Lower lobe of right lung (tissue), 2 donors: ENCODE measurements around the gene DCAF15. TPM values are rescaled to one million over a fixed set of nuclear protein-coding genes. Genes with fewer than 3 reads are reported as not detected.
A peak's percentile ranks its signal among the peaks of the same experiment; 100 is the strongest.

Source experiments
- ATAC-seq, 2 donors: fragments of 200-7000 bp; cut with Tn5 transposase; one replicate each; pipeline ENCODE4 v1.9.1; 2020 to 2022; ENCODE audit warnings: mild to moderate bottlenecking in 2 of 2, moderate library complexity in 2 of 2
- DNase-seq: peaks from one replicate; pipeline ENCODE4 v3.0.0-alpha.2; 2020
- H3K27ac ChIP-seq: fragments of 200-600 bp; one replicate; pipeline ENCODE4 v1.8.0; 2022
- H3K27me3 ChIP-seq: fragments of 200-600 bp; one replicate; pipeline ENCODE4 v1.8.0; 2022; ENCODE audit warnings: low read depth
- H3K36me3 ChIP-seq: fragments of 200-600 bp; one replicate; pipeline ENCODE4 v1.8.0; 2022; ENCODE audit warnings: mild to moderate bottlenecking
- H3K4me1 ChIP-seq: fragments of 200-600 bp; one replicate; pipeline ENCODE4 v1.8.0; 2022
- H3K4me3 ChIP-seq: fragments of 200-600 bp; one replicate; pipeline ENCODE4 v1.8.0; 2022; ENCODE audit warnings: mild to moderate bottlenecking
- H3K9me3 ChIP-seq: fragments of 200-600 bp; one replicate; pipeline ENCODE4 v1.8.0; 2022
- intact Hi-C: fragments of 100-400 bp; cut with DNase I; formaldehyde crosslinking; loops from one replicate; pipeline ENCODE4 v1.11.0; 2022
- total RNA-seq: library from RNA; stranded (reverse); fragmentation: NEBNext Ultra II Directional; extraction: Animal tissue kit (Norgen Biotek cat#: 25700); gene quantifications from one replicate; pipeline ENCODE4 v1.2.1, GENCODE V29; 2021
- TF ChIP-seq, protein P1 (sequence below): fragments of 200-600 bp; IDR thresholded peaks from one replicate; pipeline ENCODE4 v1.8.0; 2022; ENCODE audit warnings: antibody characterized with exemption, mild to moderate bottlenecking
- donor health status: DM: no; HTN: yes; CAD: no; lungs with severe emphysema.

Gene DCAF15
- total RNA-seq, 1 donor from 2014 or later = 28.4 TPM

DNA sequence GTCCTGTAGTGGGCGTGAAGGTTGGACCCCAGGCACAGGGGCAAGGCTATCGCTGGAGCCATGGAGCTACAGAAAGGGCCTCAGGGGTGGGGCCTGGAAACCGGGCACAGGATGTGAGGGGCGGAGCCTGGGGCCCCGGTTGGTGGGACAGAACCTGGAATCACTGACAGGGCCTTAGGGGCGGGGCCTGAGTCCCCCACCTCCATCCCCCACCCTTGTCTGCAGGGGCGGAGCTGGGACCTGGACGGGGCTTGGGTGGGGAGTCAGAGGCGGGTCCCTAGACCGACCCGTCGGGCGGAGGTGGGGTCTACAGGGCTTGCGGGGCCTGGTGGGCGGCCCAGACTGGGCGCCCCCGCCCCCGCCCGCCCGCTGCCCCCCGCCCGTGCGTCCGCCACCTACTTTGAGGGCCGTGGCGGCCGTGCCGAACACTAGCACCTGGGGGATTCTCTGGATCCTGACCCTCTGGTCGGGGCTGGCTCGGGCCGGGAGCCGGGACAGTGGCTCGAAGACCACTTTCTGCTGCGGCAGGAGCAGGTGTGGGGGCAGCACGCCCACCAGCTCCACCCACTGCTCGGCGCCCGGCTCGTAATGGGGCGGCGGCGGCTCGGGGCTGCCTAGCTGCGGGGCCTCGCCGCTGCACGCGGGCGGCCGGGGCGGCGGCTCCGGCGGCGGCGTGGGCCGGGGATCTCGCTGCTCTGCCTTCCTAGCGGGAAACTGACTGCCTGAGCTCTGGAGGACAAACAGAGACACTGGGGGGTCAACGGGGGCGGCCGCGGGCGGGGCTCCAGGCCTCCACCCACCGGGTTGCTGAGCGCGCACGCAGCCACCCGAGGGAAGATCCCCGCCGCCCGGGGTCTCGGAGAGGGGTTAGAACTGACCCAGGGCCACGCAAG, 26.3 kb downstream of the DCAF15 start:
- H3K27ac ChIP-seq = peak overlapping the region; percentile 77
- peaks cover 23% of the 10 kb centered on the region for H3K36me3 ChIP-seq
- peak; percentile 86 to 87 for ATAC-seq
- peaks cover 17% of the 10 kb centered on the region for H3K4me1 ChIP-seq
- H3K4me3 ChIP-seq = peak overlapping the region; percentile 57
- no peaks in the 10 kb centered on the region for H3K27me3 ChIP-seq
- TF ChIP-seq, protein P1, sequence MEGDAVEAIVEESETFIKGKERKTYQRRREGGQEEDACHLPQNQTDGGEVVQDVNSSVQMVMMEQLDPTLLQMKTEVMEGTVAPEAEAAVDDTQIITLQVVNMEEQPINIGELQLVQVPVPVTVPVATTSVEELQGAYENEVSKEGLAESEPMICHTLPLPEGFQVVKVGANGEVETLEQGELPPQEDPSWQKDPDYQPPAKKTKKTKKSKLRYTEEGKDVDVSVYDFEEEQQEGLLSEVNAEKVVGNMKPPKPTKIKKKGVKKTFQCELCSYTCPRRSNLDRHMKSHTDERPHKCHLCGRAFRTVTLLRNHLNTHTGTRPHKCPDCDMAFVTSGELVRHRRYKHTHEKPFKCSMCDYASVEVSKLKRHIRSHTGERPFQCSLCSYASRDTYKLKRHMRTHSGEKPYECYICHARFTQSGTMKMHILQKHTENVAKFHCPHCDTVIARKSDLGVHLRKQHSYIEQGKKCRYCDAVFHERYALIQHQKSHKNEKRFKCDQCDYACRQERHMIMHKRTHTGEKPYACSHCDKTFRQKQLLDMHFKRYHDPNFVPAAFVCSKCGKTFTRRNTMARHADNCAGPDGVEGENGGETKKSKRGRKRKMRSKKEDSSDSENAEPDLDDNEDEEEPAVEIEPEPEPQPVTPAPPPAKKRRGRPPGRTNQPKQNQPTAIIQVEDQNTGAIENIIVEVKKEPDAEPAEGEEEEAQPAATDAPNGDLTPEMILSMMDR = no peak
- intact Hi-C loops = no loop called here
- H3K9me3 ChIP-seq = no peaks in the 10 kb centered on the region
- peak; percentile 86 for DNase-seq

DNA sequence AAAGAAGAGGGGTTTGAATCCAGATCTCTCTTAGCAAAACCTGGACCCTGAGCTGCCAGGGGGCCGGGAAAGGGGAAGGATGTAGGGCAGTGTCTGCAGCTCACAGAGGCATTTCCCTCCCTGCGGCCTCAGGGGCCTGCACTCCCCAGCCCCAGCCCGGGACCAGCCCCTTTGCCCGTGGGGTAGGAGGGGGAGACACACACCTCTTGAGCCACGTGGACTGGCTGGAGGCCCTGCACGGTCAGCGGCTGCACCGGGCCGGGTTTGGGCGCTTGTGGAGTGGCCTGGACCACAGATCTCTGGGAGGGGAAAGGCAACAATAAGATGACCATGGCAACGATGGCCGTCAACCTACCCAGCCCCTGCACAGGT, 26.9 kb downstream of the DCAF15 start:
- TF ChIP-seq, protein P1 = no peak
- Histone ChIP-seq H3K4me3 (peak overlapping the region; percentile 57), H3K36me3 (peaks cover 22% of the 10 kb centered on the region), H3K27ac (peak overlapping the region; percentile 77), H3K4me1 (peaks cover 17% of the 10 kb centered on the region), H3K27me3 (no peaks in the 10 kb centered on the region), H3K9me3 (no peaks in the 10 kb centered on the region)
- ATAC-seq (peak; percentile 4 to 10), DNase-seq (no peak)
- intact Hi-C loops = no loop called here

DNA sequence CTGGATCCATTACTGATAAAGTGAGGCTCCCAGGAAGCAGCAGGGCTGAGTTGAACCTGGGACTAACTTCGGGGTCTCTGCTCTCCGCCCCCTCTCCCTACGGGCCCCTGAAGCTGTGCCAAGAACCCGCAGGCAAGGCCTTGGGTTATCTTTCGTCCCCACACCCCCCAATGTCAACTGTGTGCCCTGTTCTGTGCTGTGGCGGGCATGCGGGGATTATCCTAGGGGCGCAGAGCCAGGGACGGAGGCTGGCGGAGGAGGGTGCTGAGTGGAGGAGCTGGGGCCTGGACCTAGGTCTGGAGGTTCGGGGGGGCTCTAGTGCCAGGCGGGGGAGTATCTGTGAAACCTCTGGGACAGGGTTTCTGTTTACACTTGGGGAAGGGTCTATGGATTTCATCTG, 27.4 kb downstream of the DCAF15 start:
- H3K4me3 ChIP-seq = peak overlapping the region; percentile 57
- TF ChIP-seq, protein P1 = no peak
- H3K9me3 ChIP-seq = no peaks in the 10 kb centered on the region
- ATAC-seq (no peak), DNase-seq (no peak)
- intact Hi-C loops = no loop called here
- H3K27me3 ChIP-seq = no peaks in the 10 kb centered on the region
- H3K27ac ChIP-seq = peak overlapping the region; percentile 77
- H3K36me3 ChIP-seq = peaks cover 22% of the 10 kb centered on the region
- H3K4me1 ChIP-seq = peaks cover 20% of the 10 kb centered on the region

DNA sequence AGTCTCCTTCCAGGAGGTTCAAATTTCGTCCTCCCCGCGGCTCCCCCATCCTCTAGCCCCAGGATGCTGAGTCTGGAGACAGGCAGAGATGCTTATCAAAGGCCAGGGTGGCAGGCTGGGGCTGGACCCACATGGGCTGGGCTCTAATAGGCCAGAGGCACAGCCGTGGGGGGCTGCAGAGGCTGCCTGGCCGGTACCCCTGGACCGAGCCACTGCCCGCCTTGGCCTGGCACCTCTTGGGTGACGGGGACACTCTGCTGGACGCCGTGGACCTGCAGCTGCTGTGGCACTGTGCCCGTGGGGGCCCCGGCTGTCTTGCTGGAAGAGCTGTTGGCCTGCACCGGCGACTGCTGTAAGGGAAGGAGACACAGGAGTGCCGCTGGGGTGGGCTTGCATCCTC, 28.0 kb downstream of the DCAF15 start:
- H3K27ac ChIP-seq = no peak overlapping the region
- DNase-seq (no peak), ATAC-seq (no peak)
- no peaks in the 10 kb centered on the region for H3K27me3 ChIP-seq
- H3K36me3 ChIP-seq = peaks cover 22% of the 10 kb centered on the region
- no peaks in the 10 kb centered on the region for H3K9me3 ChIP-seq
- intact Hi-C loops = no loop called here
- no peak overlapping the region for H3K4me3 ChIP-seq
- H3K4me1 ChIP-seq = peaks cover 24% of the 10 kb centered on the region
- TF ChIP-seq, protein P1 = no peak

DNA sequence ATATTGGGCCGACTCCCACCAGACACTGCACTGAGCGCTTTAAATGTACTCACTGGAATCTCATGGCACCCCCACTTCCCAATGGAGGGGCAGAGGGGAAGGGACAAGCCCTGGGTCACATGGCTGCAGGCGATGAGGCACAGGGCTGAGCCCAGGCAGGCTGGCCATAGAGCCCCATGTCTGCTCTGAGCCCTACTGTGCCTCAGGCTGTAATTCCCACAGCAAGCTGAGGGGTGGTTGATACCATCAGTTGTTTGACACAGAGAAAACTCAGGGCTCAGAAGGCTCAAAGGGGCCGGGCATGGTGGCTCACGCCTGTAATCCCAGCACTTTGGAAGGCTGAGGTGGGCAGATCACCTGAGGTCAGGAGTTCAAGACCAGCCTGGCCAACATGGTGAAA, 28.7 kb downstream of the DCAF15 start:
- Histone ChIP-seq H3K27ac (no peak overlapping the region), H3K36me3 (peaks cover 17% of the 10 kb centered on the region), H3K27me3 (no peaks in the 10 kb centered on the region), H3K9me3 (no peaks in the 10 kb centered on the region), H3K4me3 (no peak overlapping the region), H3K4me1 (peaks cover 31% of the 10 kb centered on the region)
- intact Hi-C loops = no loop called here
- no peak for ATAC-seq
- TF ChIP-seq, protein P1 = no peak
- DNase-seq = no peak
